ENCODE results near the gene FAM3B. TPM values are rescaled to one million over a fixed set of nuclear protein-coding genes. Genes with fewer than 3 reads are reported as not detected.
A peak's percentile ranks its signal among the peaks of the same experiment; 100 is the strongest.

Gene FAM3B
- total RNA-seq, 4 donors from 2014 or later, result 2.4 to 5.7 TPM; not detected in 2

- in situ Hi-C loops (cut with MboI; ENCODE audit: low pct_ligation_motif_present in 1 of 4, low pct_unique_long_range_greater_than_20kb in 1 of 4, low sequenced_read_pairs in 3 of 4) (no loop called here), intact Hi-C loops (cut with DNase I; ENCODE audit: low total_unique reads) (no loop called here)
- 24 to 59% methylated on average over 2 to 24 of the region's 29 CpGs for WGBS, 2 donors (ENCODE audit: low coverage in 1 of 2)
- no peak for TF ChIP-seq POLR2AphosphoS5 (IDR thresholded peaks at IDR 0.05)
- peak in 1 of 5 experiments; percentile 3 for TF ChIP-seq CTCF (IDR thresholded peaks at IDR 0.05)
- no peak for TF ChIP-seq EP300 (IDR thresholded peaks at IDR 0.05; ENCODE audit: low read depth)
- no peak for TF ChIP-seq POLR2A (IDR thresholded peaks at IDR 0.05)
- peaks cover 0 to 31% (median 0%) of the 10 kb centered on the region in 4 donors for H3K4me1 ChIP-seq
- no peak for DNase-seq
- peak overlapping the region in 3 of 4 donors; percentile 1 to 42 (median 12) for H3K4me3 ChIP-seq
- no peaks in the 10 kb centered on the region for H3K27me3 ChIP-seq
- peak overlapping the region; percentile 8 to 56 (median 24) for H3K27ac ChIP-seq
- no peaks in the 10 kb centered on the region for H3K9me3 ChIP-seq
- H3K36me3 ChIP-seq, result no peaks in the 10 kb centered on the region
These were observed 52.7 kb downstream of the FAM3B start for GRCh38 chr21:41369105-41369919.

- intact Hi-C loops (cut with DNase I; ENCODE audit: low total_unique reads) (no loop called here), in situ Hi-C loops (cut with MboI; ENCODE audit: low pct_ligation_motif_present in 1 of 4, low pct_unique_long_range_greater_than_20kb in 1 of 4, low sequenced_read_pairs in 3 of 4) (no loop called here)
- TF ChIP-seq EP300 (IDR thresholded peaks at IDR 0.05; ENCODE audit: low read depth) (no peak), POLR2A (IDR thresholded peaks at IDR 0.05) (no peak), CTCF (IDR thresholded peaks at IDR 0.05) (no peak), POLR2AphosphoS5 (IDR thresholded peaks at IDR 0.05) (peak in 1 of 3 donors; percentile 14)
- peaks cover 0 to 29% (median 0%) of the 10 kb centered on the region in 4 donors for H3K4me1 ChIP-seq
- H3K9me3 ChIP-seq, result no peaks in the 10 kb centered on the region
- H3K36me3 ChIP-seq, result no peaks in the 10 kb centered on the region
- peak overlapping the region in 3 of 4 donors; percentile 1 to 42 (median 12) for H3K4me3 ChIP-seq
- DNase-seq, result no peak
- no peaks in the 10 kb centered on the region for H3K27me3 ChIP-seq
- H3K27ac ChIP-seq, result peak overlapping the region; percentile 8 to 56 (median 24)
- WGBS, 2 donors (ENCODE audit: low coverage in 1 of 2), result 76 to 88% methylated on average over 13 to 30 of the region's 30 CpGs
These were observed 53.6 kb downstream of the FAM3B start for GRCh38 chr21:41369920-41370839.

GRCh38 chr21:41370840-41371684 is 54.5 kb downstream of the FAM3B start:
- WGBS, 2 donors (ENCODE audit: low coverage in 1 of 2), result 78 to 93% methylated on average over 3 to 12 of the region's 12 CpGs

More at GRCh38 chr21:41370840-41371684, 54.5 kb downstream of the FAM3B start:
- Histone ChIP-seq H3K36me3 (no peaks in the 10 kb centered on the region), H3K4me1 (peaks cover 0 to 28% (median 0%) of the 10 kb centered on the region in 4 donors), H3K27ac (no peak overlapping the region), H3K27me3 (no peaks in the 10 kb centered on the region), H3K4me3 (no peak overlapping the region), H3K9me3 (no peaks in the 10 kb centered on the region)
- in situ Hi-C loops (cut with MboI; ENCODE audit: low pct_ligation_motif_present in 1 of 4, low pct_unique_long_range_greater_than_20kb in 1 of 4, low sequenced_read_pairs in 3 of 4), result no loop called here
- no peak for DNase-seq
- intact Hi-C loops (cut with DNase I; ENCODE audit: low total_unique reads), result no loop called here
- TF ChIP-seq CTCF (IDR thresholded peaks at IDR 0.05) (no peak), POLR2A (IDR thresholded peaks at IDR 0.05) (no peak), EP300 (IDR thresholded peaks at IDR 0.05; ENCODE audit: low read depth) (no peak), POLR2AphosphoS5 (IDR thresholded peaks at IDR 0.05) (no peak)

Measured in transverse colon (tissue), 4 donors.